ENCODE measurements around the gene PDGFRB.
"Not testable (repeated sequence)": the region's sequence is repeated elsewhere in the genome, so short reads cannot be mapped to it uniquely, and the experiment has no call there.

Gene PDGFRB

GRCh38 chr5:150112201-150113046 is 43.2 kb downstream of the PDGFRB start:
- DNase-seq, result no peak

- DNase-seq, result no peak
These were observed 44.5 kb downstream of the PDGFRB start for GRCh38 chr5:150111122-150111521.

- no peak for DNase-seq
These were observed 45.7 kb downstream of the PDGFRB start for GRCh38 chr5:150109921-150110320.

DNA sequence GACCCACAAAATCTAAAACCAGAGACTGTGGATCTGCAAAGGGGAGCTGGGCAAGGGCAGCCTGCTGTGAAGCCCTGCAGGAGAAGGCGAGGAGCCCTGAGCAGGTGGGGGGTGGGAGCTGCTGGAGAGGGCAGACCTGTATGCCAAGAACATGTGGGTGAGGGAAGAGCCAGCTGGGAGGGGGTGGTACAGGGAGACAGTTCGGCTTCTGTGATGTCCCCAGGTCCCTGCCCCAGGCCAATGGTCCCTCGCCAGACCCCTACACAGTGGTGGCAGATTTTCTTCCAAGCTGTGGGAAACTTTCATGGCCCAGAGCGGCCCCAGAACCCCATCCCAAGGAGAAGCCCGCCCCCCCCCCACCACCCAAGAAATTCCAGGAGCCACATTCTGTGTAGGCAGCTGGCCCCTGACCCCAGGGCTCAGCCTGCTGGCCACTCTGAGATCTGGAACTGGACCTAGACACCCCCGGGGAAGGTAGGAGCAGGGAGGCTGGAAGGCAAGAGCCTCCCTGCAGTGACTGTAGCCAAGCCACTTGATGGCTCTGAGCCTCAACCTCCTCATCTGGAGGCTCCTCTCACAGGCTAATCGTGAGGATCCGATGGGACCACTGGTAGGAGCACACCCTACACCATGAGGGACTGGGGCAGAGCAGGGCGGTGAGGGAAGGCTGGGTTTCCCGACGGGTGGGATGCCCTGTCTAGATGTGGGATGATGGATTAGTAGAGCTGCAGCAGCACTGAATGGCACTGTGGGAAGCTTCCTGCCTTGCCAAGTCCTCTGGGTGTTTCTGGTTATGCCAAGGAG is 46.7 kb downstream of the PDGFRB start:
- DNase-seq, result no peak

GRCh38 chr5:150107909-150108447 is 47.7 kb downstream of the PDGFRB start:
- DNase-seq, result no peak

DNA sequence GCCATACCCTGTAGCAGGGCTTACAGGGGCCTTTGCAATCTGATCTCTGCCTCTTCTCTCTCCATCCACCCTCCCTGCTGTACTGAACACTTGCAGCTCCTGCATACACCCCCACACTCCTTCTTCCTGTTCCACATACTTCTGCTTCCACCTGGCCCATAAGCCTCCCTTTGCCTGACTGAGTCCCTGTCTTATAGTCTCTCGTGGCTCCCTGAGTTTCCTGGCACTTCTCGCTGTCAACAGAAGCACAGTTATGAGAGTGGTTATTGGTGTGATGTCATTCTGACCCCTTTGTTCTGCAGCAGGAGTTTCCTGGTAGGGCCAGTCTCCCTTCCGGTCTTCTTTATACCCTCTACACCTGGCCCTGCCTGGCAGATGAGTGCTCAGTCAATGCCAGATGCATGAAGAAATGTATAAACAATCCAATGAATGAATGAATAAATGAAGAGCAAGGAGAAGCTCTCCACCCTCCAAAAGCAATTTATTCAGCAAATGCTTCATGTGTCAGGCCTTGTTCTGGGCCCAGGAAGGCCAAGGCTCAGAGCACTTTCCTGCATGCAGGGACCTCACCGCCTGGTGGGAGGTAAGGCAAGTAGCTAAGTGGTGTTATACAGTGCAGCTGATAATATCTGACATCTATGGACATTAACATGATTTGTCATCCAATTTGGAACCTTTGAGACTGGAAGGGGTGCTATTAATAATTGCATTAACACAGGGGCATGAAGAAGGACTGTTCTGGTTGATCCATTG is 48.8 kb downstream of the PDGFRB start:
- no peak for DNase-seq

GRCh38 chr5:150105928-150106615 is 49.6 kb downstream of the PDGFRB start:
- no peak for DNase-seq

- DNase-seq, result no peak
These were observed 51.1 kb downstream of the PDGFRB start for GRCh38 chr5:150104550-150104870.

- DNase-seq, result no peak
These were observed 51.7 kb downstream of the PDGFRB start for GRCh38 chr5:150103678-150104549.

- no peak for DNase-seq
These were observed 54.6 kb downstream of the PDGFRB start for GRCh38 chr5:150101023-150101422.

DNA sequence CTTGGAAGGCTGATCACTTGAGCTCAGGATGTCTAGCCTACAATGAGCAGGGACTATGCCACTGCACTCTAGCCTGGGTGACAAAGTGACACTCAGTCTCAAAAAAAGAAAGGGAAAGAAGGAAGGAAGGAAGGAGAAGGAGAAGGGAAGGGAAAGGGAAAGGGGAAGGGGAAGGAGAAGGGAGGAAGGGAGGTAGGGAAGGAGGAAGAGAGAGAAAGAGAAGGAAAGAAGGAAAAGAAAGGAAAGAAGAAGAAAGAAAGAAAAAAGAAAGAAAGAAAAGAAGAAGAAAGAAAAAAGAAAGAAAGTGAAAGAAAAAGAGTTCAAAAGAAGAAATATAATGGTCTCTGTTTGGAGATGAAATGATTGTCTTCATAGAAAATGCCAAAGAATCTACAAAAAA is 58.5 kb downstream of the PDGFRB start:
- DNase-seq, result no peak

- no peak for DNase-seq
These were observed 63.4 kb downstream of the PDGFRB start for GRCh38 chr5:150092159-150092787.

DNA sequence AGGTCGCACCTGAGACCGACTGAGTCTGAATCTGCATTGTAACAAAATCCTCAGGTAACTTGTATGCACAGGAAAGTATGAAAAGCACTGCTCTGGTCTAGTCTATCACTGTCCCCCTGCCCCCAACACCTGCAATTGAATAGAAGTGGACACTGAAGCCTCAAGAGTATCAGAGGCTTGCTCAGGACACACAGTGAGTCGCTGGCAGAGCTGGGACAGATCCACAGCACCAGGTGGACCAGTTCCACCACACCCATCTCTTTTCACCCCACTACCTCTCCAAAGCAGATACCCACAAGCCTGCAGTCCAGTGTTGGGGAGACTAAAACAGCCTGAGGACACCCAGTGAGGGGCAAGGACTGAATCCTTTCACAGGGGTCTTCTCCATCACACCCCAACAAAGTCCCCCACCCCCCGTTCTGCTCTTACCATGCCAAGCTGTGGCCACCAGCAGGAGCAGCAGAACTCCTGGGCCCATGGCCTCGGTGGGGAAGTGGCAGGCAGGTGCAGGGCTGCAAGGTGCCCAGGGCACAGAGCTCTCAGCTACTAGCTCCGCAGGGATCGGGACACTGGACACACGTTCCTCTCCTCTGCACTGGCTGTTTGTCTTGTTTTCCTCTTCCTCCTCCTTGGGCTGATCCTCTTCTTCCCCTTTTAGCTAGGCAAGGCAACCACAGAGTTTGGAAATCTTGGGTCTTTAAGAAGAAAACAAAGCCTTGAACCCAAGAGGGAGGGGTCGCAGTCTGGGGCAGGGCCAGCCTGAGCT is 69.5 kb downstream of the PDGFRB start, which contains the start of gene CSF1R:
Gene CSF1R (minus strand): TSS at position 605 of the 766 bp plus-strand sequence. CDS start 127 bp downstream, at position 478.
- DNase-seq, result no peak

DNA sequence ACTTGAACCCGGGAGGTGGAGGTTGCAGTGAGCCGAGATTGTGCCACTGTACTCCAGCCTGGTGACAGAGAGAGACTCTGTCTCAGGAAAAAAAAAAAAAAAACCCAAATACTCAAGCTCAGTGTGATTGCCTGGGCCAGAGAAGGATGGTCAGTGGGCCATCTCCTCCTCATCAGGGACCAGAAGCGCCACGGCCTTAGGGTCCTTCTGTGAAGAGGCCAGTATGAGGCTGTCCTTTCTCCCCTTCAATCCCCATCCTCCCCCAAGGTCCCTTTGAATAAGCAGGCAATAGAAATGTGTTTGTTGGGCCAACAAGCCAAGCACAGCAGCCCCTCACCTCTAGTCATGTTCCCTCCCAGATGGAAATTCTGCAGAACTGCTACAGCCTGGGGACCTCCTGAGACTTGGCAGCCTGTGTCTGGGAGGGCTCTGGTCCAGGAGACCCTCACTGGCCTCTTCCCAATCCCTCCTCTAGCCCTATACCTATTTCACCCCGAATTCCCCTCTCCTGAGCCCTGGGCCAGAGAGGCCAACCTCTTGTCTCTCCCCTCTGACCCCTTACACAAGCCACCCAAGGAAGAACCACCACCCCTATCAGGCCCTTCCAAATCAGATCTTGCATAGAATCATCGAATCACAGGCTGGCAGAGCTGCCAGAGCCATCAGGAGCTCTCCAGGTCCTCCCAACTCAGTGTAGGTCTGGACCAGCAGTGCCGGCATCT is 70.3 kb downstream of the PDGFRB start:
- no peak for DNase-seq

- not testable (repeated sequence) for DNase-seq
These were observed 70.9 kb downstream of the PDGFRB start for GRCh38 chr5:150084754-150085153.

- no peak for DNase-seq
These were observed 72.8 kb downstream of the PDGFRB start for GRCh38 chr5:150082889-150083288.

GRCh38 chr5:150082374-150082773 is 73.3 kb downstream of the PDGFRB start:
- no peak for DNase-seq

DNA sequence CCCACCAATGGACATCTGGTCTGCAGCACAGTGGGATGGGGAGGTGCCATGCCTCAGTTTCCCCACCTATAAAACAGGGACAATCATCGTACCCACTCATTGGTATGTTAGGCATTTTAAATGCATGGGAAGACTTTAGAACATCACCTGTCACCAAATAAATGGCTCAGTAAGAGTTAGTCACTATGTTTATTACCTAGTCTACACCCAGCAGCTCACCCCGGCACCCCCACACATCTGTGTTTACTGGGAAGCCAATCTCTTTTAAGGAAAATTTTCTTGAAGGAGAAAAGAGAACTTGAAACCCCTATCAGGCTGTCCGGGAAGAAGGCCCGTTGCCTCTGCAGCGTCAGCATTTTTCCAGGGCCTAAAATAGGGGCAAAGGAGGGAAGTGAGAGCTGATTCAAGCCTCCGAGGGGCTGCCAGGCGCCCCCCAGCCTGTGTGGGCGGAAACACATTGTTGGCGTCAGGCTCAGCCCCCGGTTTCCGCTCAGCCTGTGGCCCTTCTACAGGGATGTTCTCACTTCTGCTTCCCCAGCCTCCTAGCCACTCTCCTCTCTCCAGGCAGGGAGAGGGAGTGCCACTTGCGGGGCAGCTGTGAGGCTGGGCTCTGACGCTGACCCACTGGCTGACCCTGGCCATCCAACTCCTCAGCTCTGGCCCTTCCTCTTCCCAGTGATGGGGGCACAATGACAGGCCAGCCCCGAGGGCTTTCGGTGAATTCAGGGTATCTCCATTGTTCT is 73.9 kb downstream of the PDGFRB start:
- DNase-seq, result no peak
